HepG2 (cell line): Measurements from ENCODE around the gene ATP11A. TPM values are rescaled to one million over a fixed set of nuclear protein-coding genes. Genes with fewer than 3 reads are reported as not detected.

Source experiments
- AKAP8 ChIP-seq: sonication (generic); formaldehyde crosslinking; IDR thresholded peaks from 2 replicates; pipeline ENCODE4 v1.5.1; 2020; ENCODE audit warnings: mild to moderate bottlenecking, missing genetic modification reagents
- CENPBD1 ChIP-seq: sonication (generic); formaldehyde crosslinking; IDR thresholded peaks from 2 replicates; pipeline ENCODE4 v1.8.0; 2022; ENCODE audit warnings: missing genetic modification reagents, low read depth, mild to moderate bottlenecking, borderline replicate concordance
- GABPA ChIP-seq, 2 experiments: IDR thresholded peaks; 2 replicates each; pipeline ENCODE4 v1.6.1; 2011 to 2016; ENCODE audit warnings: low read depth in 2 of 2, low read length in 1 of 2, missing biosample characterization in 1 of 2, missing genetic modification characterization in 1 of 2
- GRHL1 ChIP-seq: sonication (generic); formaldehyde crosslinking; conservative IDR thresholded peaks from 2 replicates; pipeline ENCODE4 v1.8.0; 2022; ENCODE audit warnings: missing genetic modification reagents
- REPIN1 ChIP-seq: sonication (generic); formaldehyde crosslinking; IDR thresholded peaks from 2 replicates; pipeline ENCODE4 v1.8.0; 2022; ENCODE audit warnings: missing genetic modification reagents, low read depth, mild to moderate bottlenecking, borderline replicate concordance
- ZBTB37 ChIP-seq: sonication (generic); formaldehyde crosslinking; IDR thresholded peaks from 2 replicates; pipeline ENCODE4 v1.4.0; 2020; ENCODE audit warnings: mild to moderate bottlenecking, missing genetic modification reagents
- ZFY ChIP-seq: sonication (generic); formaldehyde crosslinking; IDR thresholded peaks from 2 replicates; pipeline ENCODE4 v1.4.0; 2020; ENCODE audit warnings: missing genetic modification reagents
- ZNF282 ChIP-seq: fragments of 450-650 bp; IDR thresholded peaks from 2 replicates; pipeline ENCODE4 v1.6.1; 2018; ENCODE audit not compliant: partially characterized antibody
- ZNF432 ChIP-seq: sonication (generic); formaldehyde crosslinking; IDR thresholded peaks from 2 replicates; pipeline ENCODE4 v1.5.0; 2020; ENCODE audit warnings: missing genetic modification reagents, mild to moderate bottlenecking, borderline replicate concordance
- ZNF501 ChIP-seq: sonication (generic); formaldehyde crosslinking; IDR thresholded peaks from 2 replicates; pipeline ENCODE4 v1.5.1; 2020; ENCODE audit warnings: mild to moderate bottlenecking, moderate library complexity, missing genetic modification reagents
- ZNF768 ChIP-seq: sonication (generic); formaldehyde crosslinking; IDR thresholded peaks from 2 replicates; pipeline ENCODE4 v1.4.0; 2020; ENCODE audit warnings: missing genetic modification reagents
- ZNF773 ChIP-seq: sonication (generic); formaldehyde crosslinking; IDR thresholded peaks from 2 replicates; pipeline ENCODE4 v1.4.0; 2020; ENCODE audit warnings: missing genetic modification reagents, borderline replicate concordance
- ZNF841 ChIP-seq: sonication (generic); formaldehyde crosslinking; IDR thresholded peaks from 2 replicates; pipeline ENCODE4 v1.8.1; 2023; ENCODE audit warnings: missing genetic modification reagents, borderline replicate concordance
- polyA plus RNA-seq, 8 experiments: library from polyadenylated mRNA; depleted of rRNA in 3 of 8; stranded (reverse) in 7 of 8; unstranded in 1 of 8; fragments of >200 nt; fragmentation: Illumina TruSeq in 4 of 8; extraction: Trizol in 4 of 8; gene quantifications; 2 replicates each; pipeline versions ENCODE4 v1.2.1 to v1.2.3, GENCODE V29; 2011 to 2016; ENCODE audit warnings: low read depth in 4 of 8, missing spikeins in 1 of 8, mixed read lengths in 1 of 8; ENCODE audit not compliant: insufficient read depth in 1 of 8
- total RNA-seq, 5 experiments: library from RNA; depleted of rRNA; stranded (reverse); fragments of >200 nt; fragmentation: Illumina TruSeq; extraction: Trizol; gene quantifications; 2 replicates each; pipeline ENCODE4 v1.2.3, GENCODE V29; 2016; ENCODE audit warnings: low read depth in 1 of 5
- TF ChIP-seq, protein P1 (sequence below): sonication (generic); formaldehyde crosslinking; IDR thresholded peaks from 2 replicates; pipeline ENCODE4 v1.5.0; 2020; ENCODE audit warnings: missing genetic modification reagents
- TF ChIP-seq, protein P2 (sequence below): sonication (generic); formaldehyde crosslinking; conservative IDR thresholded peaks from 2 replicates; pipeline ENCODE4 v1.4.0; 2020; ENCODE audit warnings: missing genetic modification reagents

The ATP11A gene
- total and polyA plus RNA-seq, 2 of the 13 experiments (the other 11 are each of a cell fraction or from before 2014, with no cell fraction given): 18.4 to 20.1 TPM

GRCh38 chr13:112706171-112706570 lies 16.3 kb downstream of the ATP11A start (continued):
- no peak for TF ChIP-seq GRHL1 (CRISPR knock-in tag)
- TF ChIP-seq ZNF773 (CRISPR knock-in tag): no peak
- TF ChIP-seq ZNF501 (CRISPR knock-in tag): no peak
- TF ChIP-seq CENPBD1 (CRISPR knock-in tag): no peak
- no peak for TF ChIP-seq ZNF841 (CRISPR knock-in tag)
- no peak for TF ChIP-seq ZNF768
- no peak for TF ChIP-seq ZFY (CRISPR knock-in tag)
- TF ChIP-seq, protein P1, sequence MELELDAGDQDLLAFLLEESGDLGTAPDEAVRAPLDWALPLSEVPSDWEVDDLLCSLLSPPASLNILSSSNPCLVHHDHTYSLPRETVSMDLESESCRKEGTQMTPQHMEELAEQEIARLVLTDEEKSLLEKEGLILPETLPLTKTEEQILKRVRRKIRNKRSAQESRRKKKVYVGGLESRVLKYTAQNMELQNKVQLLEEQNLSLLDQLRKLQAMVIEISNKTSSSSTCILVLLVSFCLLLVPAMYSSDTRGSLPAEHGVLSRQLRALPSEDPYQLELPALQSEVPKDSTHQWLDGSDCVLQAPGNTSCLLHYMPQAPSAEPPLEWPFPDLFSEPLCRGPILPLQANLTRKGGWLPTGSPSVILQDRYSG (CRISPR knock-in tag): no peak
- no peak for TF ChIP-seq AKAP8 (CRISPR knock-in tag)
- no peak for TF ChIP-seq REPIN1 (CRISPR knock-in tag)
- TF ChIP-seq GABPA (IDR thresholded peaks at IDR 0.05; ENCODE audit: low read depth, low read length): no peak
- TF ChIP-seq GABPA (CRISPR knock-in tag; IDR thresholded peaks at IDR 0.05; ENCODE audit: low read depth): no peak
- TF ChIP-seq, protein P2, sequence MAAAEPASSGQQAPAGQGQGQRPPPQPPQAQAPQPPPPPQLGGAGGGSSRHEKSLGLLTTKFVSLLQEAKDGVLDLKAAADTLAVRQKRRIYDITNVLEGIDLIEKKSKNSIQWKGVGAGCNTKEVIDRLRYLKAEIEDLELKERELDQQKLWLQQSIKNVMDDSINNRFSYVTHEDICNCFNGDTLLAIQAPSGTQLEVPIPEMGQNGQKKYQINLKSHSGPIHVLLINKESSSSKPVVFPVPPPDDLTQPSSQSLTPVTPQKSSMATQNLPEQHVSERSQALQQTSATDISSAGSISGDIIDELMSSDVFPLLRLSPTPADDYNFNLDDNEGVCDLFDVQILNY (CRISPR knock-in tag): no peak
- no peak for TF ChIP-seq ZNF282
- TF ChIP-seq ZNF432 (CRISPR knock-in tag): no peak
- no peak for TF ChIP-seq ZBTB37
- TF ChIP-seq, all 625 proteins: peak for 0
